ENCODE results near the gene POLD1.

- no peak for TF ChIP-seq CTCF (conservative IDR thresholded peaks at IDR 0.05 in 1 of 2, IDR thresholded peaks at IDR 0.05 in 1 of 2; ENCODE audit: extremely low read depth in 1 of 2, insufficient read depth in 1 of 2, low read depth in 1 of 2, low read length in 2 of 2)
- TF ChIP-seq EZH2 (IDR thresholded peaks at IDR 0.05; ENCODE audit: borderline replicate concordance, low read length), result no peak
These were observed 22.7 kb upstream of the POLD1 start for GRCh38 chr19:50361290-50362029.

Data from mammary epithelial cell (primary cell).